ENCODE measurements around the gene SARDH.

SARDH gene

DNA sequence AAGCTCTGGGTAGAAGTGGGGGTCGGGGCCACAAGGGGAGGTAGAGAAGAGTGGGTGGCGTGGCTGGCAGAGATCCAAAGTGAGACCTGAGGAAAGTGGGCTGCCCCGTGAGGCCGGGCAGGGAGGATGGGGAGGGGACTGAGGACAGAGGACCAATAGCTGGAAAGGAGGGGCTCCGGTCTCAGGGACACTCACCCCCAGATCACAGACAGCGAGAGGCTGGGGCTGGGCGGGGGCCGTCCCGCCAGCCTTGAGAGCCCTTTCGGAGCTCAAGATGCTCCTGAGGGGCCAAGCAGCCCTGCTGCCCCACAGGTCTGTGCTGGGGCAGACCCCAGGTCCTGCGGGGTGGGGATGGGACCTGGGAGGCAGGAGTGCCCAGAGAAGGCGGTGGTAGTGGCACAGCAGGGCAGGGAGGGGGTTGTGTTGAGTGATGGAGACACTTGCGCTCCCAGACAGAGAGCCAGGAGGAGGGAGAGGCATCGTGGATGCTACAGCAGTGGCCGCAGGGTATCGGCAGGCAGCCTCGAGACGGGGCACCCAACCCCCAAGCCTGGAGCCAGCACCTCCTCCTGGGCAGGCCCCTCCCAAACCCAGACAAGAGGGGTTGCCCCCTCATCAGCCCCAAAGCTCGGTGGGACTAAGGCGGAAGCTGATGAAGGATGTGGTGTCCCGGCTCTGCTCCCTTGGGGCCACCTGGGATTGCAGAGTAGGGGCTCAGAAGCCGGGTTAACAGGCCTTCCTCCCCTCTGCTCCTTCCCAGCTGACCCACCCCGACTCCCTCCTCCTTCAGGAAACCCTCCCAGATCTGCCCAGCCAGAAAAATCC is 3.4 kb downstream of the SARDH start:
- DNase-seq (ENCODE audit: low read depth in 2 of 2), result no peak

DNA sequence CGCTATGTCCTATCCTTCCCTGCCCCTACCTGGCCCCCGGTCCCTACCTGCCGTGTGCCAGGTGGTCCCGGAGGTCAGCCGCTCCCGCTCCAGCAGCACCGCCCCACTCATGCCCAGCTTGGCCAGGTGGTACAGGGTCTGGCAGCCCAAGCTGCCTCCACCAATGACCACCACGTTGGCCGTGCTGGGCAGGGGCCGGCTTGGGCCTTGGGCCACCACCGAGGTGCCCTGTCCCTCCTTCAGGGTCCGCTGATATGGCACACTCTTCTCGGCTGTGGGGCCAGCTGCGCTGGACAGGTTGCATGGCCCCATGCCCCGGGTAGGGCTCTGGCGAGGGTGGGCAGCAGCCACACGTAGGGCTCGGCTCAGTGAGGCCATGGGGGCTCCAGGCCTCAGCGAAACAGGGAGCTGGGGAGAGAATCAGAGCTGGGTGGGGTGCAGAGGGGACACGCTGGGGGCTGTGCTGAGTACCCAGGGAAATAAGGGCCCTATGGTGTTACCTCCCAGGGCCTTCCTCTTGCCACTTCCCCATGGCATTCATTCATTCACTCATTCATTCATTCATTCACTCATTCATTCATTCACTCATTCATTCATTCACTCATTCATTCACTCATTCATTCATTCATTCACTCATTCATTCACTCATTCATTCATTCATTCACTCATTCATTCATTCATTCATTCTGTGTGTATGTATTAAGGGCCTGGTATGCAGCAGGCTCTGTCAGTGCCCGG is 4.2 kb downstream of the SARDH start:
- DNase-seq (ENCODE audit: low read depth in 2 of 2), result no peak

DNA sequence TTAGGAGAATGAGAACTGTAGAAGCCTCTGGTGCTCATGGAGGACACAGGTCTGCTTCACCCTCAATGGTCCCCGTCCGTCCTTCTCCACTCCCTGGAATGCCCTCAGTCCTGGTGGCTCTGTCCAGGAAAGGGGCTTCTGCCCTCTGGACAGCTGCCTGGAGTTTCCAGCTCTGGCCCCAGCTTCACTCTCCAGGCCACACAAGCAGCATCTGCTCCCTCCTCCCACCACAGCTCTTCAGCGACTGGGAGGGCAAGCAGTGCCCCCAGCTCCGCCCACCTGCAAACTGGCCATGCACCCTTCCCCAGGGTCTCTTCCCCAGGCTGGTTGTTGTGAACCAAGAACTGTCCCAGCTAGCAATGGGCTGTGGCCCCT is 4.7 kb downstream of the SARDH start:
- no peak for DNase-seq (ENCODE audit: low read depth in 2 of 2)

DNA sequence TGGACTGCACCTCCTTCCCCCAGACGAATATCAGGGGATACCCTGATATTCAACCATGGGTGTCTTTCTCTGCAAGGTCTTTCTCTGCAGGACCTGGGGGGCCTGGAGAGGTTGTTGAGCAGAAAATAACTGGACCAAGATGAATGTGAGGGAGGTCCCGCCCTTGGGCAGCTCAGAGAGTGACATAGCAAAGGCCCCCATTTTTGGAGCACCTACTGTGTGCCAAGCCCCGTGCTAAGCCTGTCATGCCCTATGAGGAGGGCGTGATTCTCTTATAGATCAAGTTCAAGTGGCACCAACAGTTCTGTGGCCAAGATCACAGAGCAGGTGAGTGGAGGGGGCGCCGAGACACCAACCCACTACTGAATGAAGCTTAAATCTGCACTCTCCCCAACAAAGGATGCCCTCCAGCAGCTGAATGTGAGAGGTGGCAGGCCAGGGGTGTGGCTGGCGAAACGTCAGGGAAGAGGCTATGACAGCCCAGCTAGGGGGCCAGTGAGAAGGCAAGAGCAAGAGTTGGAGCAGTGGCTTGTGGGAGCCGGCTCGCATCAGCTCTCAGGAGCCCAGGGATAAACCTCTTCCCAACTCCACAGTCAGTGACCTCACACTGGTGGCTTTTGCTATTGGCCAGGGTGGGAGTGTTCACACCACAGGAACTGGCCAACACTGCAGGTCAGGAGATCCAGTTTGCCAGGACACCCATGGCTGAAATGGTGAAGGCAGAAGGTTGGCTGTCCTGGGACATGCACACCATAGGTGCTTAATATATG is 5.3 kb downstream of the SARDH start:
- DNase-seq (ENCODE audit: low read depth in 2 of 2), result no peak

DNA sequence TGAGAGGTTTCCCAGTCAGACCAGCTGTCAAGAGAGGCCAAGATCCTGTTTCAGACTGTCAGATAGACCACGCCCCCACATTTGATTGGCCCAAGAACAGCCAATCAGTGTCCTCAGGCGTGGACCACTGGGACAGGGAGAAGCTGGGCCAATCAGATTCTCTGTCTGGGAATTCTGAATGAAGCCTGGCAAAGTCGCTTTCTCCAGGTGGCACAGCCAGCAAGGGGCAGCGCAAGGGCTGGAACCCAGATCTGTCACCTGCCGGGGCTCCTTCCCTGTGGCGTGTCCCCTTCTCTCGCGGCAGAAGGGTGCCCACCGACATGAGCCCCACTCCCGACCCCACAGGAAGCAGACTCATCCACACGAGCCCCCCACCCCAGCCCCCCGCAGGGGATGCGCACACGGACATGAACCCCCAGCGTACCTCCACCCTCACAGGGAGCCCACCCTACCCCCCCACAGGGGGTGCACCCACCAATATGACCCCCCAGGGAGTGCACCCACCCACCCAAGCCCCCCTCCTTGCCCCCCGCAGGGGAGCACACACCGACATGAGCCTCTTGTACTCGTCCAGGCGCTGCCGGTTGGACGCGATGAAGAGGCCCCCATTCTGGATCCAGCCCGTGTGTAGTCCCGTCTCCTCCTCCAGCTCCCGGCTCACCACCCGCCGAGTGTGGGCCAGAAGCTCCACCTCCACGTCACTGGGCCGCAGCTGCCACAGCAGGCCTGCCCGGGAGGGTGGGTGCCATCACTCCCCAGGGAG is 6.1 kb downstream of the SARDH start:
- DNase-seq (ENCODE audit: low read depth in 2 of 2), result no peak

DNA sequence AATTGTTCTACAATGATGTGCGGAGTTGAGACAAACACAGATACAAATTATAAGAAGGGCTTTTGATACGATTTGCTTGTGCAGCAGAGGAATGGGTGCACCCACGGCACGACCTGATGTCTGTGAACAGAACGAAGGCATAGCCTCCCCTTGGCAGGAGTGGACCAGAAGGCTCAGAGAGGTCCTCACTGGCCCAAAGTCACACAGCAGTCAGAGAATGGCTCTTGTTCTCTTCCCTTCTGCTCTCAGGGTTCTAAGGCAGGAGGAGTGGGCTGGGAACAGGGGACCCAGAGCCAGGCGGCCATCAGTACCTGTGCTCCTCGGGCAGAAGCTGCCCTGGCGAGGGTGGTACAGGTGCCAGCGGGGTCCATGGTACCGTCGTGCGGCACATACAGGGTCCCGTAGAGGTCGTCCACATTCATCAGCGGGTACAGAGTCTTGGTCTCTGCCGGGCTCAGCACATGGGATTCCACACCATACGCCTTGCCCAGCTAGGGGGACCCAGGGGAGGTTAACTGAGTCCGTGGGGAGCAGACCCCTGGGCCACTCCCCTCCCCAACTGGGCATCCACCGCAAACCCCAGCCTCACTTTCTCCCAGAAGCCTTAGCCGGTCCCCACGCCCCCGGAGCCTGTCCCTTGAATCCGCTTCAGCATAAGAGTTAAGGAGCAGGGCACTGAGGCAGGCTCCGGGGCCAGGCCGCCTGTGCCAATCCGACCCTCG is 7.0 kb downstream of the SARDH start:
- no peak for DNase-seq (ENCODE audit: low read depth in 2 of 2)

DNA sequence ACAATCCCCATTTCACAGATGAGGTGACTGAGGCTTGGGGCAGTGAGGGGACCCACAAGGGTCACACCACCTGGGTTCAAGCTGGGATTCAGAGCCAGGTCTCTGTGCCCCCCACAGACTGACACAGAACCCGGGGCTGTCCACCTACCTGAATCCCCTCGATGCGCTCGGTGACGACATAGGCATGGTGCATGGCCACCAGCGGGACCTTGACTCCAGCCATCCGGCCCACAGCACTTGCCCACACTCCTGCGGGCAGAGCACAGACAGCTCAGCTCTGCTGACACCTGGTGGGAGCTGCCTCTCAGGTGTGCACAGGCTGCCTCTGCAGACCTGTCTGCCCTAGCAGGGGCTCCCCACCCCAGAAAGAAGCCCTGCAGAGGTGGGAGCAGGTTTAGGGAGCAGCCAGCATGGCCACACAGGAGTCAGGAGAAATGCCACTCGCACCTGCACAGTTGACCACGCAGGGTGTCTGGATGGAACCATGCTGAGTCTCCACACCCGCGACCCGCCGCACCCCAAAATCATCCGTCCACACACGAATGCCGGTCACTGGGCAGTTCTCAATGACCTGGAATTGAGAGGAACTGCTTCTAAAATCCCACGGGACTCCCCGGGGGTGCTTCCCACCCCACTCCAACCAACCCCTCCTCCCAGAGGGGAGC is 8.4 kb downstream of the SARDH start:
- DNase-seq (ENCODE audit: low read depth in 2 of 2), result no peak

DNA sequence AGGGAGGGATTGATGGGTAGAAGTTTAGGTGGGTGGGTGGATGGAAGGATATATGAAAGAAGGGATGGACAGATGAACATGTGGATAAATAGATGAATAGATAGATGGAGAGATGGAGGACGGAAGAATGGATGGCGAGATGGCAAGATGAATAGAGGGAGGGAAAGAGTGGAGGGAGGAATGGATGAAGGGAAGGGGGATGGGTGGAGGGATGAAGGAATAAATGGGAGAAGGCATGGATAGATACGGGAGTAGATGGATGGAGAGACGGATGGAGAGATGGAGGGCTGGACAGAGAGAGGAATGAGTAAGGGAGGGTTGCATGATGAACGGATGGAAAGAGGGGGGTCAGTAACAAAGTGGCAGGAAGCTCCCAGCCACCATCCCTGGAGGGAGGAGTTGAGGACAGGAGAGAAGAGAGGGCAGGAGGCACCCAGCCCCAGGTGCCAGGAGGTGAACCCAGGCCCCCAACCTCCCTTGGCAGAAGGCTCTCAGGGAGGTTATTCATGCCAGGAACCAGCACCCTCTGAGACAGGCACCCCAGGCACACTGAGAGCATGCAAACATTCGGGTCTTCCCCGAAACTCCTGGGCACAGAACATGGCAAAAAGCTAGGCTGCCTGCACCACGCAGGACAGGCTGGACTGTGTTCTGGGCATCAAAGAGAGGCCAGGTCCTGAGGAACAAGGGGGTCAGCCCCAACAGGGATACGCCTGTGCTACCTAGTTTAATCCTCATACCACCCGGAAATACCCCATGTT is 9.1 kb downstream of the SARDH start:
- no peak for DNase-seq (ENCODE audit: low read depth in 2 of 2)

DNA sequence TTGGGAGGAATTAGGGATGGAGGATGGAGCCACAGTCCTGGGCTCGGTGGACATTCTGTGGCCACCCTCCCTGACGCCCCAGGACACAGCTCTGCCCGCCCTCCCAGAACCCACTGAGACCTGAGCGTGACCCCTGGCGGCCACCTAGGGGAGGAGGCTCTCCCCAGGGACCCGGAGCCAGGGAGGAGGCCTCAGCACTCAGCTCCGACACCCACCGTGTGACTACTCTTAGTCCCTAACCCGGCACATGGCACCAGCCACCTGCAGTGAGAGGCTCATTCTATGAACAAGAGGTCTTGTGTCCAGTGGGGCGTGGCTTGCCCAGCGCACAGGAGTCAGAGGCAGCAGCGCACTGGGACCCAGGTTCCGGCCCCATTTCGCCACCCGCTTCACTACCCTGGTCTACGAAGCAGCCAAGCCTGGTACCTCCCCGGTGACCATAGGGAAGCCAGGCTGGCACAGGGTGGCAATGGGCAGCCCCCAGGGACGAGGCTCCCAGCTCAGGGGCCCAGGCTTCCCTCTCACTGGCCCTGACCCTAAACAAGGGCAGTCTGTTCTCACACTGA is 10.2 kb downstream of the SARDH start:
- no peak for DNase-seq (ENCODE audit: low read depth in 2 of 2)

DNA sequence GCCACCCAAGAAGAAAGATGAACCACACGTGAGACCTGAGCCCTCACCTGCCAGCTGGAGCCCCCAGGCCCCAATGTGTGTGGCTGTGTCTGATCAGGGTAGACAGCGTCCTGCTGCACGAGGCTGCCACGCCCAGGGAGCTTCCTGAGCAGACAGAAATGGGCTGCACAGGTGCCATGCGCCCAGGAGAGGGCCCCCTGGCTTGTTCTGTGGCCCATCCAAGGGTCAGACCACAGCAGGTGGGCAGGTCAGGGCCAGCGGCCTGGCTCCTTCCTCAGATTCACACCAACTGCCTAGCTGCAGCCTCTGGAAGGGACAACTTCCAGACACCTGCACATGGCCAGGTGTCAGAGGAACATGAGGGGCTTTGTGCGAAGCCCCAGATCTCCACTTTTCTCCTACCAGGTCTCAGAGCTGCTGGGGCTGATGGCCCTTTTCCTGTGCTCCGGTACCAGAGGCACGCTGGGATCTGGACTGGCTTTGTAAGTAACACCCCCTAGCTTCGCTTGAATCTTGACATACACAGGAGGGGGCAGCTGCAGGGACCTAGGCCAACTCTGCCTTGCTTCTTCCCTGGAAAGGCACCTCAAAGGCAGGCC is 10.8 kb downstream of the SARDH start:
- DNase-seq (ENCODE audit: low read depth in 2 of 2), result no peak

DNA sequence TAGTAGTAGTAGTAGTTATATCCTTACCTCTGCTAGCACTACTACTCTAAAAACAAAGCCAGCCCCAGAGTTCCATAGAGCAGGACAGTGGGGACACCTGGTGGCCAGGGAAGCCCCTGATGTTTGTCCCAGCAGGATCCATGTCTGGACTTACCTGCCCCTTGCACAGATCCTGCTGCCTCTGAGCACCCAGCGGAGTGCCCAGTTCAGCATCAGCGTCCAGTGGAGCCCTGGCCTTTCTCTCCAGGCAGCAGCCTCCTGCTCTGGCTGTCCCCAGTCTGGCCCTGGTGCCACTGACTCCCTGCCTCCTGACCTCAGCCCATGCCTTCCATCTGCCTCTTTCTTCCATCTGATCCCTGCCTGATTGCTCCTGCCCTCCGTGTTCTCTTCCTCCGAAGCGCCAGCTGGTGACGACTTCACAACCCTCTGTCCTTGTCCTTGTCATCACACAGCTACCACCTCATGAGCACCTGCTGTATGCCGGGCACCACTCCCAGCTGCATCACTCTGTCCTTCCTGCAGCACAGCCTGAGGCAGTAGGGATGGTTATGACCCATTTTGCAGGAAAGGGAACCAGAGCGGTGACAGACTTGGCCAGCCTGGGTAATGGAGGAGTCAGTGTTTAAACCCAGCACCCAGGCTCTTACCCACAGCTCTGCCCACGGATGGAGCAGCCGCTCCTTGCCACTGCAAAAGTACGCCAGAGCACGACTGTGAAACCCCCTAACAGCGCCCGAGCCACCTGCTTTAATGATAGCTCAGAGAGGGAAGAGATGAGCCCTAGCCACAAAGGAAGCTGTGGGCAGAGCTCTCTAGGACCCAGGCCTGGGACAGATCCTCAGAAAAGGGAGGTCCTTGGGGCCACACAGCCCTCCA is 11.5 kb downstream of the SARDH start:
- peak in 1 of 2 donors; percentile 27 for DNase-seq (ENCODE audit: low read depth in 2 of 2)

DNA sequence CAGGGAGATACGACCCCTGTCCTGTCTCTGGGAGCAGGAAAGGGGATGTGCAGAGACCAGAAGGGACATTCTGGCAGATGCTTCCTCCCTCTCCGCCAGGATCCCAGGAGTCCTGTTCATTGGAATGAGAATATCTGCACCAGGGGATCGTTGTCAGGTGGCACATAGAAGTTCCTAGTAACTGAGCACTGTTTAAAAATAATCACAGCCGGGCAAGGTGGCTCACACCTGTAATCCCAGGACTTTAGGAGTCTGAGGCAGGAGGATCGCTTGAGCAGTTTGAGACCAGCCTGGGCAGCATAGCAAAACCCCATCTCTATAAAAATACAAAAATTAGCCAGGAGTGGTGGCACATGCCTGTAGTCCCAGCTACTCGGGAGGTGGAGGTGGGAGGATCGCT is 12.3 kb downstream of the SARDH start:
- DNase-seq (ENCODE audit: low read depth in 2 of 2), result no peak

DNA sequence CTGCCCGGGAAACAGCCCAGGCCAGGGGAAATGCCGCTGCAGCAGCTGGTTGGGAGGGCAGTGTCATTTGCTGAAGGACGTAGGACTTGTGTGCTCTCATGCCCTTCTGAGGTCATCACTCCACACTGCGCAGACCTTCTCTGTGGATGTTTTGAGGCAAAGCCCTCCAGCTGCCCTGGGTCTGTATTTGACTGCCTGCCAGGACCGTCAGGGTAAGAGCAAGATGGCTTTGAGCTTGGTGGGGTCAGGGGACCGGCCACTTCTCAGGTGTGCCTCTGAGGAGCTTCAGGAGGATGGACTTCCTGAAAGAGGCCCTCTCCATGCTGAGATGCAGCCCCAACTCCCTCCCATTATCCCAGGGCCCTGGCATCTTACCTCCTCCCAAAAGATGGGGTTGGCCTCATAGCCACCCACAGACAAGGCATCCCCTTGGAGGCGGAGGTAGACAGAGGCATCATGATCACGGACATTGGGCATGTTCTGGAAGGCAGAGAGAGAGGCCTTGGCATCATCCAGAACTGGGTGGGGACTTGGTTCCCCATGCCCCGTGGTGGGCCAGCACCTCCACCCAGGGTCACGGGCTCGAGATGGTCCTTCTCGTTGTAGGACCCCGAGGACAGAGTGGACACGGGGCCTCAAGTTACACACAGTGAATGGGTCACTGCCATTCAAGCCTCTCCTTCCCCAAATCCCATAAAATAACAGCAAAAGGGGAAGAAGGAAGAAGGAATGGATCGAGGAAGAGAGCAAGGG is 19.4 kb downstream of the SARDH start:
- DNase-seq (ENCODE audit: low read depth in 2 of 2), result no peak

DNA sequence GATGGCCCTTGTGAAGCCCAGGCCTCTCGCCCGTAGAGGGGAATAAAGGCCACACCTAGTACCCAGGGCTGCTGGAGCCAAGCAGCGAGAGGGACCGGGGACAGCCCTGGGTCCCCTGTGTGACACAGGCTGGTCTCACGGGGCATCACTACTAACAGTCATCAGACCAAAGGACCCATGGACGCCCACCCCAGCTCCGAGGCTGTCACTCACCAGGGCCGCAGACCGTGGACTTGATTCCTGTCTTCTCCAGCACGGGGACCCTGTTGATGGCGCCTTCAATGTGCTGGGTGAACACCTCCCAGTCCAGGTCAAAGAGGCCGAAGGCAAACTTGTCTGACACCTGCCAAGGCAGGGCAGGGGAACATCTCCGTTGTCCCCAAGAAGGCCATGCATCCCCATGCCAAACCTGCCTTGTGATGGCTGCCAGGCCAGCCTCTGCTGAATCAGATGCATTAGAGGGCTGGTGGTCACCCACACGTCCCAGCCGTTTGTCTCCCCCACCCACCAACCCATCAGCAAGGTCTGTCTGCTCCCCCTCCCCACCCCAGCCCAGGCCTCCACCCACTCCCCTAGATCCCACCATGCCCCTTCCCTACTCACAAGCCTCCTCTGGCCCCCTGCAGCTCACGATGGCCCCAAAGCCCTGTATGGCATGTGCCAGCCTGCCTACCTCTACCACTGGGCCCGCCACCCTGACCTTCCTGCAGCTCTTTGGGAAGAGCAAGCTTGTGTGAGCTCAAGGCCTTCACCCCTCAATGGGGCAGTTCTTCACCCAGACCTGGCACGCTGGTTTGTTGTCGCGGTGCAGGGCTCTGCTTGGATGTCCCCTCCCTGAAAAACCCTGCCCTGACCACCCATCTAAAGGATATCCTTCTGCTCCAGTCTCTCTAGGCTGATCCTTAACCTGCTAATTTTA is 20.8 kb downstream of the SARDH start:
- DNase-seq (ENCODE audit: low read depth in 2 of 2), result no peak

DNA sequence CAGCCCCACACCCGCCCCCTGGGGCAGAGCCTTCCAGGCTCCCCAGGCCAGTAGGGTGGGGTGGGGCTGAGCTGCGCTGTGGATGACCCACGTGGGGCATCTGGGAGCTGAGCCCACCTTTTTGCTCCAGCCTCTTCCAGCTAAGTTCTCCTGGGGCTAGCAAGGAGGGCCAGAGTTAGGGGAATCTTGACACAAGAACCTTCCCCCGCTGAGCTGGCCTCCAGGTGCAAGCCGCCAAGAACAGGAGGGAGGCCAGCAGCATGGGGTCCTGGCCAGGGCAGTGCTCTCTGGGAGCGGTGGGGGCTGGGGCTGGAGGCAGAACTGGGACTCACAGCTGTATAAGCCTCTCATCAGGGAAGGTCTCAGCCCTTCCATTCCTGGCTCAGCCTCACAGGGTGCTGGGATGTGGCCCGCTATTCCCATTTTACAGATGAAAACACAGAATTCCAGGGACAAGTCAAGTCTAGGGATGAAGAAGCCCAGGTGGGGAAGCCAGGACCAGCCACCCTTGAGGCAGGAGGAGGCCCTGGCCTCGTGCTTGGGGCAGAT is 21.5 kb downstream of the SARDH start:
- DNase-seq (ENCODE audit: low read depth in 2 of 2), result no peak
